IgD-negative memory B cell (primary cell): Measurements from ENCODE around the gene CSH1. TPM values are rescaled to one million over a fixed set of nuclear protein-coding genes. Genes with fewer than 3 reads are reported as not detected.
"Not testable (repeated sequence)": the region's sequence is repeated elsewhere in the genome, so short reads cannot be mapped to it uniquely, and the experiment has no call there.

Experiments used
- H3K27ac Mint-ChIP-seq, 3 donors: one replicate each; pipeline ENCODE4 v1.8.0; 2020 to 2022; ENCODE audit warnings: mild to moderate bottlenecking in 3 of 3, mixed read lengths in 3 of 3, moderate library complexity in 1 of 3
- H3K27me3 Mint-ChIP-seq: one replicate; pipeline ENCODE4 v1.8.0; 2021; ENCODE audit warnings: mixed read lengths
- H3K36me3 Mint-ChIP-seq: one replicate; pipeline ENCODE4 v1.8.0; 2020; ENCODE audit warnings: mild to moderate bottlenecking, mixed read lengths
- H3K4me1 Mint-ChIP-seq, 3 donors: one replicate each; pipeline ENCODE4 v1.8.0; 2020 to 2022; ENCODE audit warnings: mixed read lengths in 3 of 3, mild to moderate bottlenecking in 1 of 3
- H3K4me3 Mint-ChIP-seq, 4 donors: one replicate each; pipeline ENCODE4 v1.8.0; 2020 to 2022; ENCODE audit warnings: mild to moderate bottlenecking in 4 of 4, mixed read lengths in 4 of 4, moderate library complexity in 3 of 4
- H3K9me3 Mint-ChIP-seq, 3 donors: one replicate each; pipeline ENCODE4 v1.8.0; 2020 to 2021; ENCODE audit warnings: mixed read lengths in 3 of 3, mild to moderate bottlenecking in 1 of 3
- polyA plus RNA-seq: library from polyadenylated mRNA; unstranded; fragments of 300-500 nt; fragmentation: Illumina TruSeq; gene quantifications from one replicate; pipeline ENCODE4 v1.2.3, GENCODE V29; 2021

The CSH1 gene
- polyA plus RNA-seq: not detected

DNA sequence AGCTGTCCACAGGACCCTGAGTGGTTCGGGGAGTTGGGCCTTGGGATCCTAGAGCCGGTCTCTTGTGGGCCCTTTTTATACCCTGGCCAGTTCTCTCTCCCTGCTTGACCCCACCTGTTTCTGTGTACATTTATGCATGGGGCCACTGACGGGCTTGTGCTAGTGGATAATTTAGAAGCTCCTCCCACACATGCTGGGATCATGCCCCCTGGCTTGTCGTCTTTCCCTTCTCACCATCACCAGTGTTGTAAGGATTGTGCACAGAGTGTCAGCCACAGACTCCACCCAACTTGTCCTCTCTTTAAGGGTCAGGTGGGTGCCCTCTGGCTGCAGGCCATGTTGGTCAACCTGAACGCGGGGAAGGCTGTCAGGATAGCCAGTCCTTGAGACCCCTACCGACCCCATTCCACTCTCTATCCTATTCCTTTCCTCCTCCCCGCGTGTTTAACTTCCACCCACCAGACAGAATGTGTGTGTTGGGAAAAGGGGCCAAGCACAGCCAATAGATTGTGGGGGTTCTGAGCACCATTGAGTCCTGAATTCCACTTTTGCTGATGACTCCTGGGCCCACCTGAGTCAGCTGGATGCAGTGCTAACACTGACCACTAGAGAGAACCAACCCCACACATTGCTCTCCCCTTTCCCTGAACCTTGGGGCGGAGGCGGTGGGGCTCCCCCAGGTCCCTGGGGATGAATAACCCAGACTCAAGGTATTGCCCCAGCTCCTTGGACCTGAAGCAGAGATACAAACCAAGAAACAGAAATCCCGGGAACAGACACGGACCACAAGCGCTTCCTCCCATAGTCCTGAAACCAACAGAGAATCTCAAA, at the start of gene CSH1:
CSH1 (minus strand) TSS at position 51 of the 831 bp plus-strand sequence. CDS start 63 bp downstream, outside the sequence.
- not testable (repeated sequence) for H3K27me3 Mint-ChIP-seq, H3K4me1 Mint-ChIP-seq, H3K4me3 Mint-ChIP-seq, H3K36me3 Mint-ChIP-seq, H3K27ac Mint-ChIP-seq, H3K9me3 Mint-ChIP-seq

GRCh38 chr17:63945784-63946439, 49.5 kb upstream of the CSH1 start:
- H3K4me3 Mint-ChIP-seq: peak overlapping the region; percentile 16 to 89 (median 80)

GRCh38 chr17:63944736-63945499, 48.5 kb upstream of the CSH1 start:
- Mint-ChIP-seq H3K4me3 (peak overlapping the region; percentile 16 to 89 (median 76)), H3K36me3 (peaks cover 4% of the 10 kb centered on the region), H3K9me3 (no peaks in the 10 kb centered on the region)

More at GRCh38 chr17:63945784-63946439, 49.5 kb upstream of the CSH1 start:
- Mint-ChIP-seq H3K27me3 (no peaks in the 10 kb centered on the region), H3K9me3 (no peaks in the 10 kb centered on the region), H3K4me1 (peaks cover 6 to 16% (median 15%) of the 10 kb centered on the region in 3 donors), H3K36me3 (peaks cover 4% of the 10 kb centered on the region), H3K27ac (peak overlapping the region; percentile 79 to 94 (median 91))

DNA sequence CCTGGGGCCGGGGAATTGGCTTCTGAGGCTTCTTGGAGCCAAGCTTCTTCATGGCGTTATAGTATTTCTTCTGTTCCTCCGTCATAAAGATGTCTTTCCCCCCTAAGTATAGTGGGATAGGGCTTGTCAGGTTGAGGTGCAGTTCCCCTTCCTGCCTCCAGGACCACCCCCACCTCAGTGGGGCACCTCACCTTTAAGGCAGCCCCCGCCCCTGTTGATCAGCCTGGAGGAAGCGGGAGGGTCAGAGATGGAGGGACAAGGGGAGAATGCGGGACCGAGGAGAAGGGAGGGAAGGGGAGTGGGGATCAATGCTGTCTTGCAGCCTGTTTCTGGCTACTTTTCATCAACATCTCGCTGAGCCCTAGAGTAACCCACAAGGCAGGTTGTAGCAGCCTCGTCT, 47.4 kb upstream of the CSH1 start:
- Mint-ChIP-seq H3K36me3 (peaks cover 4% of the 10 kb centered on the region), H3K4me3 (no peak overlapping the region), H3K27me3 (no peaks in the 10 kb centered on the region), H3K9me3 (no peaks in the 10 kb centered on the region), H3K27ac (peak overlapping the region in 1 of 3 donors; percentile 12), H3K4me1 (peaks cover 4 to 24% (median 19%) of the 10 kb centered on the region in 3 donors)

More at GRCh38 chr17:63944736-63945499, 48.5 kb upstream of the CSH1 start:
- Mint-ChIP-seq H3K27ac (peak overlapping the region; percentile 79 to 94 (median 91)), H3K4me1 (peaks cover 4 to 14% (median 13%) of the 10 kb centered on the region in 3 donors), H3K27me3 (no peaks in the 10 kb centered on the region)

DNA sequence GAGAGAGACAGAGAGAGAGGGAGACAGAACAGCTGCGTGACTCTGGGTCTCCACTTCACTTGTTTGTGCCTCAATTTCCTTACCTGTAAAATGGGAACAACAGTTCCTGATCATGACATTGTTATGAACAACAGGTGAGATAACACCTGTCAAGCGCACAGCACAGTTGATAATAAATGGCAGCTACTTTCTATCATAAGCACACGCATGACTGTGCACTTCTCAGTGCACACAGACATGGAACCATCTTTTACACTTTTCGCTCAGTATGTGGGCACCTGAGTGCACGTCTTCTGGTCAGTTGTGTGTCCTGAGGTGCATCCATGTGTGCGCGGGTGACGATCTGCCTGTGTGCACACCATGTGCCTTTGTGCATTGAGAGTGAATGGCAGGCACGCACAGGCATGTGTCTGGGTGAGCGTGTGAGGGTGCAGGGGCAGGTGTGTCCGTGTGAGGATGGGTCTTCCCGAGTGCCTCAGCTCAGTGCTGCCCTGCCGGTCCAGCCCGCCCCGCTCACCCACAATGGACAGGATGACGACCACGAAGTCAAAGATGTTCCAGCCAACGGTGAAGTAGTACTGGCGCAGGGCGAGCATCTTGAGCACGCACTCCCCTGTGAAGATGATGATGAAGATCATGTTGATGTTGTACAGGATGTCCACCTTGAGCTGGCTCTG, 46.1 kb upstream of the CSH1 start:
- Mint-ChIP-seq H3K27ac (peak overlapping the region in 1 of 3 donors; percentile 15), H3K36me3 (peaks cover 4% of the 10 kb centered on the region), H3K27me3 (no peaks in the 10 kb centered on the region), H3K9me3 (no peaks in the 10 kb centered on the region), H3K4me1 (peaks cover 12 to 29% (median 26%) of the 10 kb centered on the region in 3 donors), H3K4me3 (no peak overlapping the region)

GRCh38 chr17:63941751-63942150, 45.4 kb upstream of the CSH1 start:
- no peak overlapping the region for H3K27ac Mint-ChIP-seq
- peaks cover 15 to 29% (median 27%) of the 10 kb centered on the region in 3 donors for H3K4me1 Mint-ChIP-seq
- no peaks in the 10 kb centered on the region for H3K9me3 Mint-ChIP-seq
- peaks cover 4% of the 10 kb centered on the region for H3K36me3 Mint-ChIP-seq
- H3K27me3 Mint-ChIP-seq: no peaks in the 10 kb centered on the region
- no peak overlapping the region for H3K4me3 Mint-ChIP-seq

DNA sequence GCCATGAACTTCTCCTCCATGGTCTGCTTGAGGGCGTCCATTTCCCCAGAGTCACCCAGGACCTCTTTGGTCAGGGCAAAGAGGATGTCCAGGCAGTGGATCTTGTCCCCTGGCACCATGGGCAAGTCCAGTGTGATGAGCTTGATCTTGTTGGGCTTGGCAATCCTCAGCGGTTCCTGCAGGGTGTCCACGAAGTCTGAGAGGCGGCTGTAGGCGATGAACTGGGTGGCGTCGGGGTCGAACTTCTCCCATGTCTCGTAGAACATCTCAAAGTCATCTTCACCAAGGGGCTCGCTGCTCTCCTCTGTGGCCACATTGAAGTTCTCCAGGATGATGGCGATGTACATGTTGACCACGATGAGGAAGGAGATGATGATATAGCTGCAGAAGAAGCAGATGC, 44.8 kb upstream of the CSH1 start:
- Mint-ChIP-seq H3K27me3 (no peaks in the 10 kb centered on the region), H3K9me3 (peaks cover 0 to 2% (median 0%) of the 10 kb centered on the region in 3 donors), H3K27ac (peak overlapping the region in 1 of 3 donors; percentile 2), H3K36me3 (peaks cover 4% of the 10 kb centered on the region), H3K4me3 (no peak overlapping the region), H3K4me1 (peaks cover 17 to 29% (median 25%) of the 10 kb centered on the region in 3 donors)

DNA sequence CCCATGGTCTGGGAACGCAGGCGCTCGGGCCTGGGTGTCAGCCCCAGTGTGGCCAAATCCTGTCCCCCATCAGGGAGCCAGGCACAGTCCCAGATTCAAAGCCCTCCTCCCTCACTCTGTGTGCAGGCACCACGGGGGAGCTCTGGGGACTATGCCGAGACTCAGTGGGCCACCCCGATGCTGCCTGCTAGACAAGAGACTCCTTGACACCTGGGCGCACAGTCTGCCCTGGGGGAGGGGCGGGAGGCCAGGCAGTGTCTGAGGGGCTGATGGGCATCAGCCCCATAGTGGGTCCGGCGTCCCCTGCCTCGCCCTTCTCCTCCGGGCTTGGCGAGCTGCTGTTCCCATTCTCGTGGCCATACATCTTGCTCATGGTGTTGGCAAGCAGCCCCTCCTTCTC, 44.2 kb upstream of the CSH1 start:
- H3K4me3 Mint-ChIP-seq: peak overlapping the region in 1 of 4 donors; percentile 60
- peaks cover 4% of the 10 kb centered on the region for H3K36me3 Mint-ChIP-seq
- H3K9me3 Mint-ChIP-seq: peaks cover 0 to 2% (median 0%) of the 10 kb centered on the region in 3 donors
- H3K27me3 Mint-ChIP-seq: no peaks in the 10 kb centered on the region
- no peak overlapping the region for H3K27ac Mint-ChIP-seq
- peaks cover 23 to 32% (median 29%) of the 10 kb centered on the region in 3 donors for H3K4me1 Mint-ChIP-seq

DNA sequence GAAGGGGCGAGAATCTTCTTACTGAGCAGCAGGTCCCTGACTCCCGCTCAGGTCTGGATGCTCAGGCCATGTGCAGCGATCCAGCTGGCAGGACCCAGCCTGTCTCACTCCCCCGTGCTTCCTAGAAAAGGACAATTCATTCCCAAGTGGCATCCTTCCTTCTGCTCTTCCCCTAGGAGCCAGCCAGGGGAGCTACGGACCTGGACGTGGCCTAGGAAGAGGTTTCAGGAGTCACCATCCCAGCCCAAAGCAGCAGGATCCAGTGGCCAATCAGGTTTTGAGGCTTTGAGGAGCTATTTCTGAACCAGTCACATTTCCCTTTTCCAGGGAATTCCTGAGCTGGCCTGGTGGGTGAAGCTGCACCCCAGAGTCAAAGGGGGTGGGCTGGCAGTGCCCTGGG, 43.5 kb upstream of the CSH1 start:
- Mint-ChIP-seq H3K4me3 (no peak overlapping the region), H3K9me3 (peaks cover 0 to 2% (median 0%) of the 10 kb centered on the region in 3 donors), H3K36me3 (peaks cover 4% of the 10 kb centered on the region), H3K27ac (peak overlapping the region in 1 of 3 donors; percentile 65), H3K27me3 (no peaks in the 10 kb centered on the region), H3K4me1 (peaks cover 27 to 30% (median 30%) of the 10 kb centered on the region in 3 donors)

GRCh38 chr17:63939401-63939800, 43.0 kb upstream of the CSH1 start:
- H3K36me3 Mint-ChIP-seq: peaks cover 4% of the 10 kb centered on the region
- peaks cover 27 to 31% (median 31%) of the 10 kb centered on the region in 3 donors for H3K4me1 Mint-ChIP-seq
- peak overlapping the region in 1 of 3 donors; percentile 65 for H3K27ac Mint-ChIP-seq
- peak overlapping the region in 1 of 4 donors; percentile 65 for H3K4me3 Mint-ChIP-seq
- H3K27me3 Mint-ChIP-seq: no peaks in the 10 kb centered on the region
- H3K9me3 Mint-ChIP-seq: peaks cover 0 to 2% (median 0%) of the 10 kb centered on the region in 3 donors

- no peaks in the 10 kb centered on the region for H3K27me3 Mint-ChIP-seq
- H3K4me3 Mint-ChIP-seq: peak overlapping the region in 1 of 4 donors; percentile 23
- peaks cover 0 to 2% (median 0%) of the 10 kb centered on the region in 3 donors for H3K9me3 Mint-ChIP-seq
- peaks cover 4% of the 10 kb centered on the region for H3K36me3 Mint-ChIP-seq
- H3K4me1 Mint-ChIP-seq: peaks cover 37 to 39% (median 37%) of the 10 kb centered on the region in 3 donors
- peak overlapping the region in 1 of 3 donors; percentile 71 for H3K27ac Mint-ChIP-seq
These were observed 41.5 kb upstream of the CSH1 start for GRCh38 chr17:63937920-63938319.

- peaks cover 0 to 2% (median 0%) of the 10 kb centered on the region in 3 donors for H3K9me3 Mint-ChIP-seq
- peak overlapping the region in 1 of 3 donors; percentile 57 for H3K27ac Mint-ChIP-seq
- H3K4me3 Mint-ChIP-seq: peak overlapping the region in 1 of 4 donors; percentile 49
- H3K27me3 Mint-ChIP-seq: no peaks in the 10 kb centered on the region
- peaks cover 4% of the 10 kb centered on the region for H3K36me3 Mint-ChIP-seq
- H3K4me1 Mint-ChIP-seq: peaks cover 42 to 43% (median 42%) of the 10 kb centered on the region in 3 donors
These were observed 40.9 kb upstream of the CSH1 start for GRCh38 chr17:63937319-63937718.

DNA sequence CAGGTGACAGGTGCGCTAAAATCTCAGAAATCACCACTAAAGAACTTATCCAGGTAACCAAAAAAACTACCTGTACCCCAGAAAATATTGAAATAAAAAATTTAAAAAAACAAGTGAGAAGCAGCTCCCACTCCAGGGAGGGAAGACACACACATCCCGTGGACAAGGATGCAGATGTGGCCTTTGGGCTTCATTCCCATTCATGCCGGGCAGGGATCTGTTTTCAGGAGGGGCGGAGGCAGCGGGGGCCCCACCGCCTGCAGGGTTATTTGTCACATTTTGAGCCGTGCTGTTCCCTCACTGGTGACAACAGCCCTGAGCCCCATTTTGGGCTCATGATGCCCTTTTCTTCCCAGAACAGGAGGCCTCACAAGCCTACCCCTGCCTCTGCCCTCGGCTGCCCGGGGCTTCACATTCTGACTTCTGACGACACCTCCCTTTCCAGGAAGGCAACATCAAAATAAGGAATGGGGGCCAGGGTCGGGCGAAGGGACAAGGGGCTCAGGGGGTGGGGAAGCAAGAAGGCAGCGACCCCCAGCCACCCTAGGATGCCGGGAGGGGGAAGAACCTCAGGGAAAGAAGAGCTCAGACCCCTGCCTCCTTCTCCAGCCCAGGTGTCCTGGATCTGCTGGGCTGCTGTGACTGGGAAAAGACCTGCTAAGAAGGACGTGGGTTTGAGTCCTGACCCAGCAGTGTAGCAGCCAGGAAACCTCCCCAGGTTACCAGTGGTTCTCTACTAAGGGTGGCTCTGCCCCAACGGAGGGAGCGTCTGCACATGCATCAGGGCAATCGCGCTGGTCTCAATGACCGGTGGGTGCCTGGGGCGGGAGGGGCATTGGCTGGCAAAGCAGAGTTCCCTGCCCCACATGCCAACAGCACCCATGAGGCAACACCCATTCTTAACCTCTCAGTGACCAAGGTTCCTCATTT, 38.1 kb upstream of the CSH1 start:
- peaks cover 0 to 2% (median 0%) of the 10 kb centered on the region in 3 donors for H3K9me3 Mint-ChIP-seq
- H3K27me3 Mint-ChIP-seq: no peaks in the 10 kb centered on the region
- peak overlapping the region in 2 of 3 donors; percentile 31 to 97 for H3K27ac Mint-ChIP-seq
- H3K4me1 Mint-ChIP-seq: peaks cover 42 to 43% (median 42%) of the 10 kb centered on the region in 3 donors
- H3K36me3 Mint-ChIP-seq: peaks cover 13% of the 10 kb centered on the region
- peak overlapping the region; percentile 62 to 90 (median 87) for H3K4me3 Mint-ChIP-seq
